ENCODE data around the gene CCNG2. TPM values are rescaled to one million over a fixed set of nuclear protein-coding genes. Genes with fewer than 3 reads are reported as not detected.
A peak's percentile ranks its signal among the peaks of the same experiment; 100 is the strongest.

CCNG2 gene
- total and polyA plus RNA-seq, 2 of the 4 experiments (the other 2 are of a cell fraction) = 11.3 to 14.9 TPM

DNA sequence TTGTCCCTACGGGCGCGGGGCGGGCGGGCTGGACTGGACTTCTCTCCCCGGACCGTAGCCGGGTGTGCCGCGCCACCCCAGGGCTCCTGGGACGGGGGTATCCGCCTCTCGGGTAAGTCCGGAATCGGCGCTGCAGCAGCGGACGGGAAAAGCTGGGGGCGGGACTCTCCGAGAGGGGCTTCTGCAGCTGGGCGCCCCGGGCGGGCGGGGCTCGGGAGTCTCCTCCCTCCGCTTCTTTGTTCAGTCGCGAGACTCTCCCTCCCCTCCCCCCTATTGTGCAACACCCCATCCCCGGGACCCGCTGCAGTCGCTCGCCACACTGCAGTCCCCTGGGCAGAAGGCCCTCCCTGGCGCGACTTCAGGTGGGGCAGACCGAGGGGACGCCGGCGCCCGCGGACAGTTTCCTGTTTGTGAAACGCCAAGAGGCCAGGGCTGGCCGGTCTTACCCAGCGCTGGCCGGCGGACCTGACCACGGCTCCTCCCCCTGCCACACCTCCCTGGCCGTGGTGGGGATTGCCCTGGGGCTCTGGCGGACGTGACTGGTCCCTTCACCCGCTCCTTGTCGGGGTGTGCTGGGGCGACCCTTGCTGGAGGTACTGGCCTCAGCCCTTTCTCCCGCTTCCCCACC is 966 bp downstream of the CCNG2 start (continued):
- peak; percentile 82 for TF ChIP-seq MXI1 (IDR thresholded peaks at IDR 0.05; ENCODE audit: borderline replicate concordance, low read depth, low read length)
- no peak for TF ChIP-seq SMC3 (IDR thresholded peaks at IDR 0.05; ENCODE audit: low read depth, low read length)
- TF ChIP-seq CHD1 (IDR thresholded peaks at IDR 0.05; ENCODE audit: low read depth, low read length) = no peak

DNA sequence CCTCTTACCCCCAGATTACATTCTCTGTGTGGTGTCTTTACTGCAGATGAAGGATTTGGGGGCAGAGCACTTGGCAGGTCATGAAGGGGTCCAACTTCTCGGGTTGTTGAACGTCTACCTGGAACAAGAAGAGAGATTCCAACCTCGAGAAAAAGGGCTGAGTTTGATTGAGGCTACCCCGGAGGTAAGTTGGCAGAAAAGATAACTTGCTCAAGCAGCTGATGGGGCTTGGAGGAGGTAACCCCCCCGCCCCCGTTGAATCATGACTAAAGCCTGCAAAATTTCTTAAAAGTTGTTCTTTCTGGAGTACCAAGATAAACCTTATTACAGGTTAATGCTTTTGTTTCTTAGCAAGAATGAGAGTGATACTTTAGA is 1.5 kb downstream of the CCNG2 start:
- DNase-seq = no peak
- intact Hi-C loops (cut with micrococcal nuclease) = loop anchor here (2.0 to 5.0 kb wide), 3 partner anchors 14 to 206 kb away; no protein-coding TSS in a partner anchor
- TF ChIP-seq SMC3 (IDR thresholded peaks at IDR 0.05; ENCODE audit: low read depth, low read length) = no peak
- TF ChIP-seq MAFK (IDR thresholded peaks at IDR 0.05; ENCODE audit: low read depth, low read length) = no peak
- no peak for TF ChIP-seq RCOR1 (IDR thresholded peaks at IDR 0.05; ENCODE audit: insufficient replicate concordance, low read length)
- TF ChIP-seq RFX5 (IDR thresholded peaks at IDR 0.05; ENCODE audit: low read depth, low read length) = no peak
- TF ChIP-seq CEBPB (IDR thresholded peaks at IDR 0.05; ENCODE audit: low read depth, low read length) = no peak
- TF ChIP-seq RAD21 (IDR thresholded peaks at IDR 0.05; ENCODE audit: low read length) = no peak
- no peak for TF ChIP-seq CHD1 (IDR thresholded peaks at IDR 0.05; ENCODE audit: low read depth, low read length)
- TF ChIP-seq NFE2L2 (IDR thresholded peaks at IDR 0.05; ENCODE audit: low read depth, low read length) = no peak
- no peak for TF ChIP-seq MXI1 (IDR thresholded peaks at IDR 0.05; ENCODE audit: borderline replicate concordance, low read depth, low read length)
- TF ChIP-seq MAZ (IDR thresholded peaks at IDR 0.05; ENCODE audit: borderline replicate concordance, low read depth, low read length) = no peak
- TF ChIP-seq, protein P1, sequence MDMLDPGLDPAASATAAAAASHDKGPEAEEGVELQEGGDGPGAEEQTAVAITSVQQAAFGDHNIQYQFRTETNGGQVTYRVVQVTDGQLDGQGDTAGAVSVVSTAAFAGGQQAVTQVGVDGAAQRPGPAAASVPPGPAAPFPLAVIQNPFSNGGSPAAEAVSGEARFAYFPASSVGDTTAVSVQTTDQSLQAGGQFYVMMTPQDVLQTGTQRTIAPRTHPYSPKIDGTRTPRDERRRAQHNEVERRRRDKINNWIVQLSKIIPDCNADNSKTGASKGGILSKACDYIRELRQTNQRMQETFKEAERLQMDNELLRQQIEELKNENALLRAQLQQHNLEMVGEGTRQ (IDR thresholded peaks at IDR 0.05; ENCODE audit: low read depth, low read length) = no peak
- no peak for TF ChIP-seq FOS (IDR thresholded peaks at IDR 0.05; ENCODE audit: low read depth, low read length)
- TF ChIP-seq, protein P2, sequence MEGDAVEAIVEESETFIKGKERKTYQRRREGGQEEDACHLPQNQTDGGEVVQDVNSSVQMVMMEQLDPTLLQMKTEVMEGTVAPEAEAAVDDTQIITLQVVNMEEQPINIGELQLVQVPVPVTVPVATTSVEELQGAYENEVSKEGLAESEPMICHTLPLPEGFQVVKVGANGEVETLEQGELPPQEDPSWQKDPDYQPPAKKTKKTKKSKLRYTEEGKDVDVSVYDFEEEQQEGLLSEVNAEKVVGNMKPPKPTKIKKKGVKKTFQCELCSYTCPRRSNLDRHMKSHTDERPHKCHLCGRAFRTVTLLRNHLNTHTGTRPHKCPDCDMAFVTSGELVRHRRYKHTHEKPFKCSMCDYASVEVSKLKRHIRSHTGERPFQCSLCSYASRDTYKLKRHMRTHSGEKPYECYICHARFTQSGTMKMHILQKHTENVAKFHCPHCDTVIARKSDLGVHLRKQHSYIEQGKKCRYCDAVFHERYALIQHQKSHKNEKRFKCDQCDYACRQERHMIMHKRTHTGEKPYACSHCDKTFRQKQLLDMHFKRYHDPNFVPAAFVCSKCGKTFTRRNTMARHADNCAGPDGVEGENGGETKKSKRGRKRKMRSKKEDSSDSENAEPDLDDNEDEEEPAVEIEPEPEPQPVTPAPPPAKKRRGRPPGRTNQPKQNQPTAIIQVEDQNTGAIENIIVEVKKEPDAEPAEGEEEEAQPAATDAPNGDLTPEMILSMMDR (conservative IDR thresholded peaks at IDR 0.05; ENCODE audit: low read depth, low read length) = no peak

More for the DNA sequence above, 1.5 kb downstream of the CCNG2 start:
- H4K91ac ChIP-seq (ENCODE audit: insufficient read depth, low read depth, low read length) = peak overlapping the region; percentile 81; the same call in 1 of the 2 replicates
- peak overlapping the region; percentile 80 for H3K4me2 ChIP-seq (ENCODE audit: low read depth, low read length)
- in situ Hi-C loops (cut with MboI; ENCODE audit: low sequenced_read_pairs) = loop anchor here (25.0 kb wide), 1 partner anchor 396 kb away; no protein-coding TSS in a partner anchor
- peaks cover 4% of the 10 kb centered on the region; the same call in 1 of the 2 replicates for H3K4me1 ChIP-seq (ENCODE audit: control insufficient read depth, insufficient read depth, low read length)
- H2AK5ac ChIP-seq (ENCODE audit: low read depth, low read length) = 0 out of 2 replicates have a peak overlapping the region, but pooled peaks have one; percentile 27
- H3K4me3 ChIP-seq (ENCODE audit: insufficient read depth, low read depth, low read length) = peak overlapping the region; percentile 99
- H3K36me3 ChIP-seq (ENCODE audit: control insufficient read depth, insufficient read depth, low read length) = peaks cover 15% of the 10 kb centered on the region
- H3K14ac ChIP-seq (replicated peaks; ENCODE audit: low read depth, low read length) = peak overlapping the region; percentile 58
- no peaks in the 10 kb centered on the region for H3K9me3 ChIP-seq (ENCODE audit: control insufficient read depth, insufficient read depth, low read length)
- peak overlapping the region; percentile 99 for H2AFZ ChIP-seq (replicated peaks; ENCODE audit: low read length, poor library complexity)
- peaks cover 3% of the 10 kb centered on the region; the same call in 1 of the 2 replicates for H3K27me3 ChIP-seq (ENCODE audit: control insufficient read depth, insufficient read depth, low read length)
- H2BK120ac ChIP-seq (ENCODE audit: low read depth, low read length) = peak overlapping the region; percentile 44
- peak overlapping the region; percentile 91 for H2AK9ac ChIP-seq (replicated peaks; ENCODE audit: low read depth, low read length, poor library complexity)
- no TSS peak for BruUV-seq (replicated peaks)
- peak overlapping the region; percentile 33 for H3K18ac ChIP-seq (ENCODE audit: low read depth, low read length)
- peaks cover 20 to 26% of the 10 kb centered on the region in 2 experiments for H3K79me1 ChIP-seq (ENCODE audit: low read depth in 1 of 2, low read length in 2 of 2)
- H4K20me1 ChIP-seq (ENCODE audit: insufficient read depth, low read length) = peaks cover 13% of the 10 kb centered on the region
- no CpG with 5 or more reads among the region's 6 CpGs for WGBS, 2 experiments (ENCODE audit: extremely low coverage in 2 of 2, insufficient read length in 1 of 2)
- H3K56ac ChIP-seq (ENCODE audit: extremely low read depth, insufficient read depth, low read length) = peak overlapping the region; percentile 66
- H3K4ac ChIP-seq (ENCODE audit: low read depth, low read length) = peak overlapping the region; percentile 81
- no peak overlapping the region for H4K5ac ChIP-seq (ENCODE audit: low read depth, low read length)
- dilution Hi-C loops (cut with HindIII; ENCODE audit: low sequenced_read_pairs, unreplicated experiment) = no loop called here
- H2BK5ac ChIP-seq (ENCODE audit: low read depth, low read length, poor library complexity, severe bottlenecking) = peak overlapping the region; percentile 84
- ChIA-PET CTCF (interaction anchor here (1.4 kb wide), 1 partner anchor 45 kb away, joined by 5 read pairs; no protein-coding TSS in a partner anchor), POLR2A (ENCODE audit: unreplicated experiment) (interaction anchor here (0.7 kb wide), 1 partner anchor 83 kb away, joined by 6 read pairs; the partner anchor contains the start of gene CCNI)
- H3K23ac ChIP-seq (ENCODE audit: low read depth, low read length) = 0 out of 2 replicates have a peak overlapping the region, but pooled peaks have one; percentile 14
- H4K8ac ChIP-seq (ENCODE audit: low read depth in 2 of 2, low read length in 2 of 2) = peak overlapping the region; percentile 38 to 48; a peak in 2 of 4 replicates
- H2BK20ac ChIP-seq (ENCODE audit: low read depth, low read length) = no peak overlapping the region
- peak overlapping the region; percentile 73 for H3K9ac ChIP-seq (ENCODE audit: low read depth, low read length)
- ATAC-seq (ENCODE audit: low read depth) = no peak
- H2BK15ac ChIP-seq (ENCODE audit: low read depth, low read length) = peak overlapping the region; percentile 59; the same call in 1 of the 3 replicates
- H3K27ac ChIP-seq (ENCODE audit: insufficient read depth, low read length) = peak overlapping the region; percentile 93
- H3K9me1 ChIP-seq (ENCODE audit: insufficient read depth, low read length) = peaks cover 5% of the 10 kb centered on the region; the same call in 1 of the 2 replicates

Measured in IMR-90 (cell line).